ENCODE data around the gene ADAMTS2.

Gene ADAMTS2

GRCh38 chr5:179148703-179149170 is 196.5 kb downstream of the ADAMTS2 start:
- Histone ChIP-seq H3K27ac (ENCODE audit: low read depth, low read length) (no peak overlapping the region), H3K4me2 (ENCODE audit: low read depth, low read length, poor library complexity, severe bottlenecking) (no peak overlapping the region), H3K9ac (ENCODE audit: low read length) (no peak overlapping the region), H3K27me3 (ENCODE audit: low read length) (no peaks in the 10 kb centered on the region), H3K79me2 (ENCODE audit: insufficient read depth, low read length) (no peaks in the 10 kb centered on the region), H3F3A (ENCODE audit: insufficient read depth) (no peaks in the 10 kb centered on the region), H3K9me2 (replicated peaks; ENCODE audit: insufficient read depth, low read length) (no peaks in the 10 kb centered on the region), H3K36me3 (ENCODE audit: low read length) (no peaks in the 10 kb centered on the region), H2AFZ (ENCODE audit: low read depth, low read length, severe bottlenecking) (no peak overlapping the region), H4K20me1 (ENCODE audit: low read depth, low read length) (no peaks in the 10 kb centered on the region), H3K4me3 (ENCODE audit: insufficient read depth, low read length, poor library complexity, severe bottlenecking) (no peak overlapping the region), H3K9me3 (ENCODE audit: insufficient read depth, low read length) (no peaks in the 10 kb centered on the region)
- TF ChIP-seq, protein P1, sequence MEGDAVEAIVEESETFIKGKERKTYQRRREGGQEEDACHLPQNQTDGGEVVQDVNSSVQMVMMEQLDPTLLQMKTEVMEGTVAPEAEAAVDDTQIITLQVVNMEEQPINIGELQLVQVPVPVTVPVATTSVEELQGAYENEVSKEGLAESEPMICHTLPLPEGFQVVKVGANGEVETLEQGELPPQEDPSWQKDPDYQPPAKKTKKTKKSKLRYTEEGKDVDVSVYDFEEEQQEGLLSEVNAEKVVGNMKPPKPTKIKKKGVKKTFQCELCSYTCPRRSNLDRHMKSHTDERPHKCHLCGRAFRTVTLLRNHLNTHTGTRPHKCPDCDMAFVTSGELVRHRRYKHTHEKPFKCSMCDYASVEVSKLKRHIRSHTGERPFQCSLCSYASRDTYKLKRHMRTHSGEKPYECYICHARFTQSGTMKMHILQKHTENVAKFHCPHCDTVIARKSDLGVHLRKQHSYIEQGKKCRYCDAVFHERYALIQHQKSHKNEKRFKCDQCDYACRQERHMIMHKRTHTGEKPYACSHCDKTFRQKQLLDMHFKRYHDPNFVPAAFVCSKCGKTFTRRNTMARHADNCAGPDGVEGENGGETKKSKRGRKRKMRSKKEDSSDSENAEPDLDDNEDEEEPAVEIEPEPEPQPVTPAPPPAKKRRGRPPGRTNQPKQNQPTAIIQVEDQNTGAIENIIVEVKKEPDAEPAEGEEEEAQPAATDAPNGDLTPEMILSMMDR (IDR thresholded peaks at IDR 0.05; ENCODE audit: insufficient read depth, low read length, poor library complexity, severe bottlenecking) = no peak
- TF ChIP-seq EZH2phosphoT487 (conservative IDR thresholded peaks at IDR 0.05; ENCODE audit: low read length) = no peak

DNA sequence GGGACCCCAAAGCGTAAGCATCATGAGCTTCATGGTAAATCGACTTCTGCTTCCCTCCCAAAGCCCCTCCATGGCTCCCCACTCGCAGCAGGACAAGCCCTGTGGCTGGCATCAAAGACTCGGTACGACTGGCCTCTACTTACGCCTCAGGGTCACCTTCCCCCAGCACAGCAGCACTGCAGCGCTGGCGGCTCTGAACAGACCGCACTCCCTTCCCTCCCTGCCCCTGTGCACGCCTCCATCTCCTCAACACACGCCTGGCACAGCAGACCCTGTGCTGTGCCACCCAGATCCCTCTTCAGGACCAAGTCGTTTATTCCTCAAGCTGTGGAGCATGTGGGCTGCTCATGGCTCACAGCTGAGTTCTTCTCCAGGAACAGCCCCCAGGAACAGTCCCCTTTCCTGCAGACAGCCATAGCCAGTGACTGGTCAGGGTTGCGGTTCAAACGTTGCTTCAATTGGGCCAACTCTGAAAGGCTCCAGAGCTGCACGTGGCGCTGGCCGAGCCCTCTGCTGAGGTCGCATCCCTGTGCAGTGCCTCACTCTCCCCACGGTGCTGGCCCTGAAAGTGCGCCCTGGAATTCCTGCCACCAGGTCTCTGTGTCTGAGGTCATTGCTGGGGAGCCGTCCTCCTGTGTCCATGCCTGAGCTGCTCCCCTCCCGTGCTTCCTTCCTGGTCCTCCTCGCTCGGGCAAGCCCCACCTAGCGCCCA is 197.1 kb downstream of the ADAMTS2 start:
- no peak overlapping the region for H3K27ac ChIP-seq (ENCODE audit: low read depth, low read length)
- H3K36me3 ChIP-seq (ENCODE audit: low read length) = no peaks in the 10 kb centered on the region

GRCh38 chr5:179146277-179146676 is 199.0 kb downstream of the ADAMTS2 start:
- H3K9me3 ChIP-seq (ENCODE audit: insufficient read depth, low read length) = no peaks in the 10 kb centered on the region
- H3K79me2 ChIP-seq (ENCODE audit: insufficient read depth, low read length) = no peaks in the 10 kb centered on the region
- no peaks in the 10 kb centered on the region for H3K36me3 ChIP-seq (ENCODE audit: low read length)
- TF ChIP-seq, protein P1 (IDR thresholded peaks at IDR 0.05; ENCODE audit: insufficient read depth, low read length, poor library complexity, severe bottlenecking) = no peak
- TF ChIP-seq EZH2phosphoT487 (conservative IDR thresholded peaks at IDR 0.05; ENCODE audit: low read length) = no peak
- H3K27me3 ChIP-seq (ENCODE audit: low read length) = no peaks in the 10 kb centered on the region
- H3K9me2 ChIP-seq (replicated peaks; ENCODE audit: insufficient read depth, low read length) = no peaks in the 10 kb centered on the region
- H3K9ac ChIP-seq (ENCODE audit: low read length) = no peak overlapping the region
- H3F3A ChIP-seq (ENCODE audit: insufficient read depth) = no peaks in the 10 kb centered on the region
- no peak overlapping the region for H2AFZ ChIP-seq (ENCODE audit: low read depth, low read length, severe bottlenecking)
- H3K4me2 ChIP-seq (ENCODE audit: low read depth, low read length, poor library complexity, severe bottlenecking) = no peak overlapping the region
- H4K20me1 ChIP-seq (ENCODE audit: low read depth, low read length) = no peaks in the 10 kb centered on the region
- no peak overlapping the region for H3K4me3 ChIP-seq (ENCODE audit: insufficient read depth, low read length, poor library complexity, severe bottlenecking)
- no peak overlapping the region for H3K27ac ChIP-seq (ENCODE audit: low read depth, low read length)

More for the DNA sequence above, 197.1 kb downstream of the ADAMTS2 start:
- H3K4me3 ChIP-seq (ENCODE audit: insufficient read depth, low read length, poor library complexity, severe bottlenecking) = no peak overlapping the region
- H4K20me1 ChIP-seq (ENCODE audit: low read depth, low read length) = no peaks in the 10 kb centered on the region
- TF ChIP-seq EZH2phosphoT487 (conservative IDR thresholded peaks at IDR 0.05; ENCODE audit: low read length) = no peak
- TF ChIP-seq, protein P1 (IDR thresholded peaks at IDR 0.05; ENCODE audit: insufficient read depth, low read length, poor library complexity, severe bottlenecking) = no peak
- H3K9me3 ChIP-seq (ENCODE audit: insufficient read depth, low read length) = no peaks in the 10 kb centered on the region
- no peak overlapping the region for H3K4me2 ChIP-seq (ENCODE audit: low read depth, low read length, poor library complexity, severe bottlenecking)
- H3K79me2 ChIP-seq (ENCODE audit: insufficient read depth, low read length) = no peaks in the 10 kb centered on the region
- H3K9ac ChIP-seq (ENCODE audit: low read length) = no peak overlapping the region
- H3F3A ChIP-seq (ENCODE audit: insufficient read depth) = no peaks in the 10 kb centered on the region
- no peak overlapping the region for H2AFZ ChIP-seq (ENCODE audit: low read depth, low read length, severe bottlenecking)
- no peaks in the 10 kb centered on the region for H3K9me2 ChIP-seq (replicated peaks; ENCODE audit: insufficient read depth, low read length)
- no peaks in the 10 kb centered on the region for H3K27me3 ChIP-seq (ENCODE audit: low read length)
